ENCODE data around the gene PIP5K1B. TPM values are rescaled to one million over a fixed set of nuclear protein-coding genes. Genes with fewer than 3 reads are reported as not detected.

The PIP5K1B gene
- total and polyA plus RNA-seq, 2 experiments from 2014 or later = 3.2 to 5.0 TPM

DNA sequence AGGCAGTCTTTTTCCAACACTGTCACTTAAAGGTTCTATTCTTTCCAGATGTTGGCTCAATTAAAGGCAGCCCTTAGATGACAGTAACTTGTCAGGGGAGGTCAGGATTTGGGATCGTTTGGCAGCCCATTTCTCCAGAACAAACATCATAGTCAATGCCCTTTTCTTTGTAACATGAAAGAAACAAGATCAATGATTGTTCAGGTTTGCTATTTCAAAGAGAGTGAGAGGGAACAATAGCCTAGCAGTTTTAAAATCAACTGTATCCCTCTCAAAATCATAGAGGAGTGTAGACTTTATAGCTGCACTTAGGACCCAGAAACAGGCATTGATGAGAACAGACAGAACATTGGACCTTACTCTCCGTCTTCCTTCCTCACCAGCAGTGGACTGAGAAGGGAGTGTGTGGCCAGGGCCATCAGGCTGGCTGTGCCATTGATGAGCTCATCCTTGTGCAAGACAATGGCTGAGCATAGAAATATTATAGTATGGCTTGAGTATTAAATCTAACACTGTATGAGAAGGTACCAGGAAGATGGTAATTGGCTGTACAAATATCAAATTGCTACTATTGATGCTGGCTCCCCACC is 130.0 kb downstream of the PIP5K1B start:
- Histone ChIP-seq H3K36me3 (no peaks in the 10 kb centered on the region), H3K27ac (no peak overlapping the region), H3K4me3 (no peak overlapping the region), H3K4me1 (ENCODE audit: low read depth) (peaks cover 4% of the 10 kb centered on the region), H3K9me3 (ENCODE audit: low read depth) (no peaks in the 10 kb centered on the region), H3K27me3 (no peaks in the 10 kb centered on the region)
- TF ChIP-seq, protein P1, sequence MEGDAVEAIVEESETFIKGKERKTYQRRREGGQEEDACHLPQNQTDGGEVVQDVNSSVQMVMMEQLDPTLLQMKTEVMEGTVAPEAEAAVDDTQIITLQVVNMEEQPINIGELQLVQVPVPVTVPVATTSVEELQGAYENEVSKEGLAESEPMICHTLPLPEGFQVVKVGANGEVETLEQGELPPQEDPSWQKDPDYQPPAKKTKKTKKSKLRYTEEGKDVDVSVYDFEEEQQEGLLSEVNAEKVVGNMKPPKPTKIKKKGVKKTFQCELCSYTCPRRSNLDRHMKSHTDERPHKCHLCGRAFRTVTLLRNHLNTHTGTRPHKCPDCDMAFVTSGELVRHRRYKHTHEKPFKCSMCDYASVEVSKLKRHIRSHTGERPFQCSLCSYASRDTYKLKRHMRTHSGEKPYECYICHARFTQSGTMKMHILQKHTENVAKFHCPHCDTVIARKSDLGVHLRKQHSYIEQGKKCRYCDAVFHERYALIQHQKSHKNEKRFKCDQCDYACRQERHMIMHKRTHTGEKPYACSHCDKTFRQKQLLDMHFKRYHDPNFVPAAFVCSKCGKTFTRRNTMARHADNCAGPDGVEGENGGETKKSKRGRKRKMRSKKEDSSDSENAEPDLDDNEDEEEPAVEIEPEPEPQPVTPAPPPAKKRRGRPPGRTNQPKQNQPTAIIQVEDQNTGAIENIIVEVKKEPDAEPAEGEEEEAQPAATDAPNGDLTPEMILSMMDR (IDR thresholded peaks at IDR 0.05; ENCODE audit: low read depth, low read length) = no peak
- DNase-seq (ENCODE audit: low read depth in 1 of 2, low spot score in 1 of 2) = no peak

DNA sequence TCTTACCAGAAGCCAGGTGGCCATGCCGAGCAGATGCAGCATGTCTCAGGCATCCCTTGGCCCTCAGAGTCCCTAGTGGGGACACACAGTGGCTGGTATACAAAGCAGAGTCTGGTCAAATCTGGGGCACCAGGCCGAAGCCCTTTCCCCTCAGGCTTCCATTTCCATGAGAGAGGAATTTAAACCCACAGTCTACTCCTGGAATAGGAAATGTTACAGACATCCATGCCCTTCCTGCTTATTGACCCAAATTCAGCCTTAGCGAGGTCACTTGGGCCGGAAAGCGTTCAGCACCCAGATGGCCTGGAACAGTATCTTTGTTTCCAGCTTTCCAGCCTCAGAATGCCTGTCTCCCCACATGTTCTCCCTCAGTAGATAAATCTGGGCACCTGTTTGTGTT is 131.7 kb downstream of the PIP5K1B start:
- Histone ChIP-seq H3K27ac (no peak overlapping the region), H3K27me3 (no peaks in the 10 kb centered on the region), H3K9me3 (ENCODE audit: low read depth) (no peaks in the 10 kb centered on the region), H3K4me3 (no peak overlapping the region), H3K4me1 (ENCODE audit: low read depth) (no peaks in the 10 kb centered on the region), H3K36me3 (no peaks in the 10 kb centered on the region)
- DNase-seq (ENCODE audit: low read depth in 1 of 2, low spot score in 1 of 2) = no peak
- TF ChIP-seq, protein P1 (IDR thresholded peaks at IDR 0.05; ENCODE audit: low read depth, low read length) = no peak

- H3K9me3 ChIP-seq (ENCODE audit: low read depth) = no peaks in the 10 kb centered on the region
Observed at GRCh38 chr9:68838245-68838644, 133.2 kb downstream of the PIP5K1B start.

GRCh38 chr9:68841276-68842052 is 136.4 kb downstream of the PIP5K1B start:
- DNase-seq (ENCODE audit: low read depth in 1 of 2, low spot score in 1 of 2) = no peak
- Histone ChIP-seq H3K4me1 (ENCODE audit: low read depth) (no peaks in the 10 kb centered on the region), H3K4me3 (no peak overlapping the region)

More at GRCh38 chr9:68838245-68838644, 133.2 kb downstream of the PIP5K1B start:
- Histone ChIP-seq H3K36me3 (no peaks in the 10 kb centered on the region), H3K27me3 (no peaks in the 10 kb centered on the region), H3K4me3 (no peak overlapping the region), H3K4me1 (ENCODE audit: low read depth) (no peaks in the 10 kb centered on the region), H3K27ac (no peak overlapping the region)
- DNase-seq (ENCODE audit: low read depth in 1 of 2, low spot score in 1 of 2) = no peak
- TF ChIP-seq, protein P1 (IDR thresholded peaks at IDR 0.05; ENCODE audit: low read depth, low read length) = no peak

DNA sequence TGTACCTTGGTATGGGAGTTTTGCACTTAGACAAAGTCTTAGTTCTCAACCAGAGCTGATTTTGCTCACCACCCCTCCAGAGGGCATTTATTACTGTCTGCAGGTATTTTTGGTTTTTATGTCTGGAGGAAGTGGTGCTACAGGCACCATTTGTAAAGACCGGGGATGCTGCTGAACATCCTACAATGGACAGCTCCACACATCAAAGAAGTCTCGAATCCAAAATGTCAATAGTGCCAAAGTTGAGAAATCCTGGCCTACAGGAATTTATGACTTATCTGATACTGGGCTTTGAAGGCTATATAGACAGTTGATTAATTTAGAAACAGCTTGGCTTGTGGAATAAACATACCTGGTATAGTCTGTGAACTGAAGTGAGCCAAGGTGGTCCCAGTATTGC is 137.5 kb downstream of the PIP5K1B start:
- Histone ChIP-seq H3K27me3 (no peaks in the 10 kb centered on the region), H3K36me3 (no peaks in the 10 kb centered on the region), H3K9me3 (ENCODE audit: low read depth) (no peaks in the 10 kb centered on the region), H3K4me3 (no peak overlapping the region), H3K4me1 (ENCODE audit: low read depth) (no peaks in the 10 kb centered on the region), H3K27ac (no peak overlapping the region)
- TF ChIP-seq, protein P1 (IDR thresholded peaks at IDR 0.05; ENCODE audit: low read depth, low read length) = no peak
- no peak for DNase-seq (ENCODE audit: low read depth in 1 of 2, low spot score in 1 of 2)

More at GRCh38 chr9:68841276-68842052, 136.4 kb downstream of the PIP5K1B start:
- Histone ChIP-seq H3K27ac (no peak overlapping the region), H3K27me3 (no peaks in the 10 kb centered on the region), H3K36me3 (no peaks in the 10 kb centered on the region), H3K9me3 (ENCODE audit: low read depth) (no peaks in the 10 kb centered on the region)
- TF ChIP-seq, protein P1 (IDR thresholded peaks at IDR 0.05; ENCODE audit: low read depth, low read length) = no peak

All from cardiac muscle cell (in vitro differentiated cells and primary cell).